ENCODE measurements around the gene IFI27L1. TPM values are rescaled to one million over a fixed set of nuclear protein-coding genes. Genes with fewer than 3 reads are reported as not detected.

IFI27L1 gene
- total and polyA plus RNA-seq, 2 of the 13 experiments (the other 11 are each of a cell fraction or from before 2014, with no cell fraction given), result 11.9 to 19.0 TPM

DNA sequence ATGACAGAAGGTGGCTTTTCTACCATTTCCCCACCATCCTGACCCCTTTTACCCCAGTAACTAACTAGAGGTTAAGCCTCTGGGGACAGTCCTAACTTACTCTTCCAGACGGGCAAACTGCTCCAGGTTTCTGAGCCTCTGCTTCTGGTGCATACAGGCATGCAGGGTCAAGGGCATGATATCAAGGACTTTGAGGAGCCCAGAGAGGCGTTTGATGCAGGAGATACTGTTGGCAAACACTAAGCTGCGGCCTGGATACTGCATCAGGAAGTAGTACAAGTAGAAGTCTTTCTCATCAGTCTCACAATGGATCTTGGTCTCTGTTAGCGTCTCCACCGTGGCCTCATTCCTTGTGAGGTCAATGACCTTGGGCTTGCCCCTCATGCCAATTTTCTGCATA lies 21.1 kb upstream of the IFI27L1 start (continued):
- TF ChIP-seq ZNF781 (CRISPR knock-in tag; IDR thresholded peaks at IDR 0.05; ENCODE audit: borderline replicate concordance, not compliant biosample characterization), result no peak
- no peak for TF ChIP-seq ZNF616 (CRISPR knock-in tag; IDR thresholded peaks at IDR 0.05; ENCODE audit: low read depth)
- TF ChIP-seq ZNF652 (CRISPR knock-in tag; IDR thresholded peaks at IDR 0.05; ENCODE audit: borderline replicate concordance, low read depth), result no peak
- no peak for TF ChIP-seq GLI4 (CRISPR knock-in tag; IDR thresholded peaks at IDR 0.05; ENCODE audit: borderline replicate concordance)
- TF ChIP-seq TEAD3 (CRISPR knock-in tag; optimal IDR thresholded peaks at IDR 0.05; ENCODE audit: borderline replicate concordance), result peak; percentile 55
- TF ChIP-seq, protein P1, sequence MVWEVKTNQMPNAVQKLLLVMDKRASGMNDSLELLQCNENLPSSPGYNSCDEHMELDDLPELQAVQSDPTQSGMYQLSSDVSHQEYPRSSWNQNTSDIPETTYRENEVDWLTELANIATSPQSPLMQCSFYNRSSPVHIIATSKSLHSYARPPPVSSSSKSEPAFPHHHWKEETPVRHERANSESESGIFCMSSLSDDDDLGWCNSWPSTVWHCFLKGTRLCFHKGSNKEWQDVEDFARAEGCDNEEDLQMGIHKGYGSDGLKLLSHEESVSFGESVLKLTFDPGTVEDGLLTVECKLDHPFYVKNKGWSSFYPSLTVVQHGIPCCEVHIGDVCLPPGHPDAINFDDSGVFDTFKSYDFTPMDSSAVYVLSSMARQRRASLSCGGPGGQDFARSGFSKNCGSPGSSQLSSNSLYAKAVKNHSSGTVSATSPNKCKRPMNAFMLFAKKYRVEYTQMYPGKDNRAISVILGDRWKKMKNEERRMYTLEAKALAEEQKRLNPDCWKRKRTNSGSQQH (CRISPR knock-in tag; IDR thresholded peaks at IDR 0.05; ENCODE audit: low read depth), result no peak
- no peak for TF ChIP-seq TFDP2 (CRISPR knock-in tag; IDR thresholded peaks at IDR 0.05)
- TF ChIP-seq TCF7L2 (IDR thresholded peaks at IDR 0.05; ENCODE audit: low read depth, low read length), result no peak
- peak; percentile 68 for TF ChIP-seq ARID5B (CRISPR knock-in tag; IDR thresholded peaks at IDR 0.05)
- TF ChIP-seq CTCF (CRISPR knock-in tag; IDR thresholded peaks at IDR 0.05), result no peak
- TF ChIP-seq DPF2 (CRISPR knock-in tag; IDR thresholded peaks at IDR 0.05; ENCODE audit: borderline replicate concordance, low read depth), result 0 out of 2 replicates have a peak, but pooled peaks have one; percentile 40
- TF ChIP-seq, protein P2, sequence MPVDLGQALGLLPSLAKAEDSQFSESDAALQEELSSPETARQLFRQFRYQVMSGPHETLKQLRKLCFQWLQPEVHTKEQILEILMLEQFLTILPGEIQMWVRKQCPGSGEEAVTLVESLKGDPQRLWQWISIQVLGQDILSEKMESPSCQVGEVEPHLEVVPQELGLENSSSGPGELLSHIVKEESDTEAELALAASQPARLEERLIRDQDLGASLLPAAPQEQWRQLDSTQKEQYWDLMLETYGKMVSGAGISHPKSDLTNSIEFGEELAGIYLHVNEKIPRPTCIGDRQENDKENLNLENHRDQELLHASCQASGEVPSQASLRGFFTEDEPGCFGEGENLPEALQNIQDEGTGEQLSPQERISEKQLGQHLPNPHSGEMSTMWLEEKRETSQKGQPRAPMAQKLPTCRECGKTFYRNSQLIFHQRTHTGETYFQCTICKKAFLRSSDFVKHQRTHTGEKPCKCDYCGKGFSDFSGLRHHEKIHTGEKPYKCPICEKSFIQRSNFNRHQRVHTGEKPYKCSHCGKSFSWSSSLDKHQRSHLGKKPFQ (CRISPR knock-in tag; IDR thresholded peaks at IDR 0.05; ENCODE audit: insufficient replicate concordance), result no peak
- no peak for TF ChIP-seq ZNF432 (CRISPR knock-in tag; IDR thresholded peaks at IDR 0.05; ENCODE audit: borderline replicate concordance)
- no peak for TF ChIP-seq YEATS2 (CRISPR knock-in tag; IDR thresholded peaks at IDR 0.05; ENCODE audit: borderline replicate concordance)
- TF ChIP-seq REL (CRISPR knock-in tag; conservative IDR thresholded peaks at IDR 0.05), result no peak
- TF ChIP-seq FOXJ3 (CRISPR knock-in tag; IDR thresholded peaks at IDR 0.05; ENCODE audit: borderline replicate concordance), result no peak
- no peak for TF ChIP-seq SP4 (CRISPR knock-in tag; IDR thresholded peaks at IDR 0.05)
- no peak for TF ChIP-seq RAD51 (IDR thresholded peaks at IDR 0.05; ENCODE audit: borderline replicate concordance)
- no peak for TF ChIP-seq HOXA7 (CRISPR knock-in tag; IDR thresholded peaks at IDR 0.05)
